K562 (cell line): ENCODE results near the gene RNF217. TPM values are rescaled to one million over a fixed set of nuclear protein-coding genes. Genes with fewer than 3 reads are reported as not detected.
A peak's percentile ranks its signal among the peaks of the same experiment; 100 is the strongest.

Source experiments
- ASH1L ChIP-seq: fragments of 450-650 bp; IDR thresholded peaks from 2 replicates; pipeline ENCODE4 v1.6.1; 2018; ENCODE audit warnings: borderline replicate concordance, mild to moderate bottlenecking, low read depth; ENCODE audit not compliant: partially characterized antibody
- ATF1 ChIP-seq, 2 experiments: fragments of 450-650 bp in 1 of 2; IDR thresholded peaks; 2 replicates each; pipeline ENCODE4 v1.6.1; 2016; ENCODE audit warnings: missing compliant biosample characterization in 1 of 2, missing genetic modification characterization in 1 of 2
- BHLHE40 ChIP-seq: IDR thresholded peaks from 2 replicates; pipeline ENCODE4 v1.6.1; 2011; ENCODE audit warnings: low read length, improper control_type of control experiment
- CBX2 ChIP-seq: fragments of 200-600 bp; sonication (generic); IDR thresholded peaks from one replicate; pipeline ENCODE4 v1.6.1; 2012; ENCODE audit warnings: mild to moderate bottlenecking, low read length, inconsistent platforms; ENCODE audit not compliant: insufficient read depth, poor library complexity, severe bottlenecking
- CREB1 ChIP-seq, 2 experiments: sonication (generic) in 1 of 2; formaldehyde crosslinking in 1 of 2; IDR thresholded peaks; 2 replicates each; pipeline versions ENCODE4 v1.6.1 to v1.8.0; 2012 to 2022; ENCODE audit warnings: inconsistent platforms in 1 of 2, mild to moderate bottlenecking in 1 of 2, missing genetic modification reagents in 1 of 2, moderate library complexity in 1 of 2
- CXXC5 ChIP-seq: fragments of 250-450 bp; sonication (Bioruptor Pico); IDR thresholded peaks from 2 replicates; pipeline ENCODE4 v1.8.0; 2022; ENCODE audit warnings: inconsistent platforms, mild to moderate bottlenecking, moderate library complexity
- HDAC2 ChIP-seq: fragments of 450-650 bp; IDR thresholded peaks from 2 replicates; pipeline ENCODE4 v1.6.1; 2016; ENCODE audit warnings: mild to moderate bottlenecking
- MAZ ChIP-seq, 2 experiments: fragments of 450-650 bp in 1 of 2; sonication (generic) in 1 of 2; formaldehyde crosslinking; IDR thresholded peaks in 1 of 2; conservative IDR thresholded peaks in 1 of 2; 2 replicates each; pipeline versions ENCODE4 v1.4.0 to v1.5.0; 2020; ENCODE audit warnings: mild to moderate bottlenecking in 1 of 2, missing genetic modification reagents in 1 of 2
- MEIS2 ChIP-seq: fragments of 450-650 bp; IDR thresholded peaks from 2 replicates; pipeline ENCODE4 v1.6.1; 2014; ENCODE audit warnings: mild to moderate bottlenecking; ENCODE audit not compliant: partially characterized antibody
- NR3C1 ChIP-seq: sonication (generic); formaldehyde crosslinking; IDR thresholded peaks from 2 replicates; pipeline ENCODE4 v1.8.1; 2022; ENCODE audit warnings: missing genetic modification reagents
- NUFIP1 ChIP-seq: fragments of 450-650 bp; IDR thresholded peaks from 2 replicates; pipeline ENCODE4 v1.6.1; 2018; ENCODE audit not compliant: partially characterized antibody
- PHF8 ChIP-seq: fragments of 200-600 bp; sonication (generic); IDR thresholded peaks from 2 replicates; pipeline ENCODE4 v1.6.1; 2012; ENCODE audit warnings: mixed run types, mild to moderate bottlenecking, inconsistent platforms, low read length, moderate library complexity, borderline replicate concordance
- PKNOX1 ChIP-seq: fragments of 450-650 bp; IDR thresholded peaks from 2 replicates; pipeline ENCODE4 v1.6.1; 2016
- PRDM10 ChIP-seq: fragments of 450-650 bp; IDR thresholded peaks from 2 replicates; pipeline ENCODE4 v1.6.1; 2018; ENCODE audit not compliant: partially characterized antibody
- RBFOX2 ChIP-seq: fragments of 200-400 bp; formaldehyde crosslinking; IDR thresholded peaks from 2 replicates; pipeline ENCODE4 v1.6.1; 2017; ENCODE audit warnings: low read depth, mild to moderate bottlenecking, low read length, moderate library complexity
- RBM15 ChIP-seq: fragments of 200-400 bp; formaldehyde crosslinking; IDR thresholded peaks from 2 replicates; pipeline ENCODE4 v1.6.1; 2018; ENCODE audit warnings: mild to moderate bottlenecking, low read length, moderate library complexity; ENCODE audit not compliant: insufficient read depth
- RHOXF2B ChIP-seq: fragments of 250-450 bp; sonication (Bioruptor Pico); conservative IDR thresholded peaks from 2 replicates; pipeline ENCODE4 v1.5.1; 2021
- SAP30 ChIP-seq: fragments of 200-600 bp; sonication (generic); IDR thresholded peaks from 2 replicates; pipeline ENCODE4 v1.6.1; 2012; ENCODE audit warnings: borderline replicate concordance, low read depth, mild to moderate bottlenecking, moderate library complexity, low read length, control low read depth, inconsistent platforms; ENCODE audit not compliant: insufficient read depth, poor library complexity, severe bottlenecking
- SRSF3 ChIP-seq: fragments of 200-400 bp; formaldehyde crosslinking; IDR thresholded peaks from 2 replicates; pipeline ENCODE4 v1.6.1; 2016; ENCODE audit warnings: mild to moderate bottlenecking, low read length, moderate library complexity; ENCODE audit not compliant: insufficient read depth
- U2AF2 ChIP-seq: fragments of 200-400 bp; formaldehyde crosslinking; optimal IDR thresholded peaks from 2 replicates; pipeline ENCODE3; 2017; ENCODE audit warnings: low read depth, mild to moderate bottlenecking, low read length
- ZNF134 ChIP-seq: fragments of 250-450 bp; sonication (Bioruptor Pico); conservative IDR thresholded peaks from 2 replicates; pipeline ENCODE4 v1.4.0; 2020
- ZNF175 ChIP-seq: fragments of 200-800 bp; sonication (Bioruptor generic); IDR thresholded peaks from 2 replicates; pipeline ENCODE4 v1.6.1; 2016; ENCODE audit warnings: low read depth, mild to moderate bottlenecking, missing genetic modification characterization, missing compliant biosample characterization
- ZNF232 ChIP-seq: sonication (generic); formaldehyde crosslinking; IDR thresholded peaks from 2 replicates; pipeline ENCODE4 v1.8.0; 2022; ENCODE audit warnings: mild to moderate bottlenecking, missing genetic modification reagents
- polyA plus RNA-seq, 8 experiments: library from polyadenylated mRNA; depleted of rRNA in 4 of 8; stranded (reverse) in 5 of 8; unstranded in 3 of 8; fragments of >200 nt; fragmentation: Nextera tagmentation in 2 of 8; fragmentation: Illumina TruSeq in 1 of 8; extraction: Ambion mirVana in 2 of 8; extraction: Trizol in 1 of 8; gene quantifications; 2 replicates each; pipeline versions ENCODE4 v1.2.1 to v1.2.3, GENCODE V29; 2011 to 2014; ENCODE audit warnings: inconsistent platforms in 1 of 8, missing spikeins in 1 of 8
- total RNA-seq, 7 experiments: library from RNA; depleted of rRNA in 6 of 7; stranded (reverse); fragments of >200 nt in 6 of 7; fragmentation: Illumina TruSeq in 2 of 7; extraction: Trizol in 2 of 7; gene quantifications; 2 replicates each; pipeline versions ENCODE4 v1.2.1 to v1.2.3, GENCODE V29; 2011 to 2021; ENCODE audit warnings: low replicate concordance in 1 of 7

Gene RNF217
- total and polyA plus RNA-seq, 9 of the 15 experiments (the other 6 are each of a cell fraction or from before 2014, with no cell fraction given), result 2.9 to 25.6 (median 12.0) TPM

- TF ChIP-seq PRDM10 (peak; percentile 78), ASH1L (no peak), CXXC5 (CRISPR knock-in tag) (peak; percentile 74), SAP30 (no peak), CBX2 (no peak), U2AF2 (no peak), RBM15 (no peak), SRSF3 (no peak), MEIS2 (peak; percentile 31), NR3C1 (no peak), ATF1 (CRISPR knock-in tag; IDR thresholded peaks at IDR 0.05) (no peak), ATF1 (tag; IDR thresholded peaks at IDR 0.05) (peak; percentile 65), ZNF175 (CRISPR knock-in tag) (no peak), PKNOX1 (peak; percentile 21; the same call in 1 of the 2 replicates), BHLHE40 (peak; percentile 44; the same call in 1 of the 2 replicates), ZNF134 (CRISPR knock-in tag) (no peak), CREB1 (IDR thresholded peaks at IDR 0.05) (0 out of 2 replicates have a peak, but pooled peaks have one; percentile 34), CREB1 (CRISPR knock-in tag; IDR thresholded peaks at IDR 0.05) (no peak), MAZ (CRISPR knock-in tag; conservative IDR thresholded peaks at IDR 0.05 in 1 of 2, IDR thresholded peaks at IDR 0.05 in 1 of 2) (peak in 1 of 2 experiments; percentile 60; a peak in 2 of 4 replicates), ZNF232 (CRISPR knock-in tag) (no peak), RBFOX2 (peak; percentile 43; the same call in 1 of the 2 replicates), NUFIP1 (peak; percentile 7), PHF8 (no peak), HDAC2 (peak; percentile 89; the same call in 1 of the 2 replicates), RHOXF2B (no peak)
These were observed 120.9 kb downstream of the RNF217 start (continued) for GRCh38 chr6:125082908-125083683.
